ENCODE data around the gene ANKRD16.

Gene ANKRD16

GRCh38 chr10:5812283-5813090 lies 77.2 kb downstream of the ANKRD16 start:
- Histone ChIP-seq H2AK5ac (ENCODE audit: low read depth, low read length) (peak overlapping the region; percentile 90), H2BK12ac (ENCODE audit: low read length) (no peak overlapping the region), H2BK15ac (ENCODE audit: low read length) (no peak overlapping the region), H3K9me3 (replicated peaks in 1 of 2; ENCODE audit: control insufficient read depth in 2 of 2, insufficient read depth in 1 of 2, low read depth in 1 of 2, low read length in 2 of 2) (no peaks in the 10 kb centered on the region), H3K36me3 (replicated peaks in 1 of 2; ENCODE audit: control insufficient read depth in 2 of 2, insufficient read depth in 2 of 2, low read length in 2 of 2) (peaks cover 1 to 28% of the 10 kb centered on the region in 2 donors), H3K79me1 (ENCODE audit: low read depth, low read length) (peaks cover 6% of the 10 kb centered on the region), H2BK5ac (ENCODE audit: low read length) (peak overlapping the region; percentile 87), H2BK120ac (ENCODE audit: low read depth, low read length) (peak overlapping the region; percentile 97), H2AFZ (ENCODE audit: low read length) (peak overlapping the region; percentile 93), H3K18ac (ENCODE audit: low read length) (peak overlapping the region; percentile 100), H3K14ac (ENCODE audit: low read length) (peak overlapping the region; percentile 99), H3K4me2 (ENCODE audit: insufficient read depth, low read length, poor library complexity, severe bottlenecking) (peak overlapping the region; percentile 73), H3K4me3 (ENCODE audit: low read length in 2 of 2) (peak overlapping the region; percentile 69 to 97), H4K91ac (ENCODE audit: low read depth, low read length, poor library complexity) (no peak overlapping the region), H4K8ac (ENCODE audit: low read depth, low read length) (no peak overlapping the region), H3K9ac (ENCODE audit: low read depth, low read length, poor library complexity) (peak overlapping the region; percentile 98), H3K4ac (ENCODE audit: low read length) (no peak overlapping the region), H3K4me1 (ENCODE audit: control insufficient read depth in 2 of 2, insufficient read depth in 1 of 2, low read depth in 1 of 2, low read length in 2 of 2) (peaks cover 0 to 9% of the 10 kb centered on the region in 2 donors), H3K27me3 (ENCODE audit: control insufficient read depth in 3 of 3, insufficient read depth in 3 of 3, low read depth in 1 of 3, low read length in 3 of 3) (no peaks in the 10 kb centered on the region), H3K27ac (replicated peaks; ENCODE audit: low read length) (peak overlapping the region; percentile 99), H3K23ac (ENCODE audit: low read depth, low read length, poor library complexity) (peak overlapping the region; percentile 100)
- DNase-seq (ENCODE audit: low spot score) = peak; percentile 54
- WGBS, 2 donors (ENCODE audit: extremely low coverage in 2 of 2, insufficient read length in 2 of 2, insufficient replicate concordance in 1 of 2) = no CpG with 5 or more reads among the region's 49 CpGs
